SU-DHL-6 (cell line): Measurements from ENCODE around the gene ME3.

ENCODE experiments used
- EZH2phosphoT487 ChIP-seq: fragments of 200-600 bp; sonication (generic), shearing (Covaris generic); conservative IDR thresholded peaks from 2 replicates; pipeline ENCODE4 v1.6.1; 2018; ENCODE audit warnings: mild to moderate bottlenecking, antibody characterized with exemption, low read length, moderate library complexity, mixed read lengths
- TF ChIP-seq, protein P1 (sequence below): fragments of 200-600 bp; sonication (generic); IDR thresholded peaks from one replicate; pipeline ENCODE4 v1.5.1; 2017; ENCODE audit warnings: antibody characterized with exemption, mild to moderate bottlenecking, low read length, moderate library complexity; ENCODE audit not compliant: insufficient read depth, poor library complexity, severe bottlenecking

GRCh38 chr11:86519064-86519911 lies 153.1 kb downstream of the ME3 start:
- TF ChIP-seq, protein P1, sequence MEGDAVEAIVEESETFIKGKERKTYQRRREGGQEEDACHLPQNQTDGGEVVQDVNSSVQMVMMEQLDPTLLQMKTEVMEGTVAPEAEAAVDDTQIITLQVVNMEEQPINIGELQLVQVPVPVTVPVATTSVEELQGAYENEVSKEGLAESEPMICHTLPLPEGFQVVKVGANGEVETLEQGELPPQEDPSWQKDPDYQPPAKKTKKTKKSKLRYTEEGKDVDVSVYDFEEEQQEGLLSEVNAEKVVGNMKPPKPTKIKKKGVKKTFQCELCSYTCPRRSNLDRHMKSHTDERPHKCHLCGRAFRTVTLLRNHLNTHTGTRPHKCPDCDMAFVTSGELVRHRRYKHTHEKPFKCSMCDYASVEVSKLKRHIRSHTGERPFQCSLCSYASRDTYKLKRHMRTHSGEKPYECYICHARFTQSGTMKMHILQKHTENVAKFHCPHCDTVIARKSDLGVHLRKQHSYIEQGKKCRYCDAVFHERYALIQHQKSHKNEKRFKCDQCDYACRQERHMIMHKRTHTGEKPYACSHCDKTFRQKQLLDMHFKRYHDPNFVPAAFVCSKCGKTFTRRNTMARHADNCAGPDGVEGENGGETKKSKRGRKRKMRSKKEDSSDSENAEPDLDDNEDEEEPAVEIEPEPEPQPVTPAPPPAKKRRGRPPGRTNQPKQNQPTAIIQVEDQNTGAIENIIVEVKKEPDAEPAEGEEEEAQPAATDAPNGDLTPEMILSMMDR: no peak
- TF ChIP-seq EZH2phosphoT487: no peak
